IMR-90 (cell line): ENCODE data around the gene KRT74. TPM values are rescaled to one million over a fixed set of nuclear protein-coding genes. Genes with fewer than 3 reads are reported as not detected.

ENCODE experiments used
- ATAC-seq: fragments of 200-7000 bp; cut with Tn5 transposase; 2 replicates; pipeline ENCODE4 v1.9.1; 2020; ENCODE audit warnings: low read depth, mild to moderate bottlenecking, moderate library complexity
- BruUV-seq: library from RNA; stranded (reverse); fragments of 400-500 nt; replicated peaks from 2 replicates; lab custom pipeline; 2021; lab: Mats Ljungman, UMichigan
- CTCF ChIA-PET: fragments of 300-600 bp; formaldehyde crosslinking; extraction: SDS; loops from one replicate; lab custom pipeline; 2021; ENCODE audit warnings: antibody characterized with exemption; lab: Yijun Ruan, JAX
- POLR2A ChIA-PET: fragments of 300-600 bp; sonication (Branson Sonifier 250); formaldehyde crosslinking; loops from one replicate; lab custom pipeline; 2022; ENCODE audit warnings: antibody characterized with exemption; ENCODE audit not compliant: unreplicated experiment; lab: Charles Lee
- DNase-seq: peaks from one replicate; pipeline ENCODE4 v3.0.0; 2013
- H2AFZ ChIP-seq: replicated peaks from 2 replicates; pipeline ENCODE3; 2013; ENCODE audit warnings: low read length, mild to moderate bottlenecking; ENCODE audit not compliant: poor library complexity
- H2AK5ac ChIP-seq: 2 replicates; pipeline ENCODE4 v1.6.1; 2013; ENCODE audit warnings: low read depth, low read length, inconsistent platforms
- H2AK9ac ChIP-seq: replicated peaks from 2 replicates; pipeline ENCODE3; 2013; ENCODE audit warnings: mild to moderate bottlenecking, low read depth, low read length, moderate library complexity; ENCODE audit not compliant: poor library complexity
- H2BK120ac ChIP-seq: 2 replicates; pipeline ENCODE4 v1.6.1; 2013; ENCODE audit warnings: low read depth, low read length, inconsistent platforms
- H2BK15ac ChIP-seq: 3 replicates; pipeline ENCODE4 v1.6.1; 2013; ENCODE audit warnings: low read depth, low read length, inconsistent platforms
- H2BK20ac ChIP-seq: 2 replicates; pipeline ENCODE4 v1.6.1; 2013; ENCODE audit warnings: low read depth, mild to moderate bottlenecking, inconsistent platforms, low read length, moderate library complexity
- H2BK5ac ChIP-seq: 2 replicates; pipeline ENCODE4 v1.6.1; 2013; ENCODE audit warnings: mild to moderate bottlenecking, low read depth, low read length, inconsistent platforms; ENCODE audit not compliant: poor library complexity, severe bottlenecking
- H3K14ac ChIP-seq: replicated peaks from 2 replicates; pipeline ENCODE4 v1.6.1; 2013; ENCODE audit warnings: low read depth, low read length, inconsistent platforms
- H3K18ac ChIP-seq: 2 replicates; pipeline ENCODE4 v1.6.1; 2013; ENCODE audit warnings: low read depth, low read length, control low read depth
- H3K23ac ChIP-seq: 2 replicates; pipeline ENCODE4 v1.6.1; 2013; ENCODE audit warnings: low read depth, low read length, inconsistent platforms
- H3K27ac ChIP-seq: 2 replicates; pipeline ENCODE4 v1.5.1; 2013; ENCODE audit warnings: mild to moderate bottlenecking, control low read depth, low read length; ENCODE audit not compliant: insufficient read depth
- H3K27me3 ChIP-seq: 2 replicates; pipeline ENCODE4 v1.6.1; 2013; ENCODE audit warnings: low read length; ENCODE audit not compliant: control insufficient read depth, insufficient read depth
- H3K36me3 ChIP-seq: 2 replicates; pipeline ENCODE4 v1.6.1; 2013; ENCODE audit warnings: low read length, mixed read lengths; ENCODE audit not compliant: control insufficient read depth, insufficient read depth
- H3K4ac ChIP-seq: 2 replicates; pipeline ENCODE4 v1.6.1; 2013; ENCODE audit warnings: low read depth, low read length, inconsistent platforms
- H3K4me1 ChIP-seq: 2 replicates; pipeline ENCODE4 v1.6.1; 2013; ENCODE audit warnings: low read length, mixed read lengths; ENCODE audit not compliant: control insufficient read depth, insufficient read depth
- H3K4me2 ChIP-seq: 2 replicates; pipeline ENCODE4 v1.6.1; 2013; ENCODE audit warnings: low read depth, mild to moderate bottlenecking, control low read depth, low read length, moderate library complexity
- H3K4me3 ChIP-seq: 2 replicates; pipeline ENCODE4 v1.5.1; 2013; ENCODE audit warnings: low read depth, mild to moderate bottlenecking, control low read depth, low read length, moderate library complexity; ENCODE audit not compliant: insufficient read depth
- H3K56ac ChIP-seq: 2 replicates; pipeline ENCODE4 v1.6.1; 2013; ENCODE audit warnings: low read length, inconsistent platforms; ENCODE audit not compliant: insufficient read depth; ENCODE audit errors: extremely low read depth
- H3K79me1 ChIP-seq, 2 experiments: 2 replicates each; pipeline ENCODE4 v1.6.1; 2013; ENCODE audit warnings: low read length in 2 of 2, inconsistent platforms in 1 of 2, low read depth in 1 of 2
- H3K9ac ChIP-seq: 2 replicates; pipeline ENCODE4 v1.6.1; 2013; ENCODE audit warnings: low read depth, low read length, control low read depth
- H3K9me1 ChIP-seq: 2 replicates; pipeline ENCODE4 v1.6.1; 2013; ENCODE audit warnings: low read length, inconsistent platforms; ENCODE audit not compliant: insufficient read depth
- H3K9me3 ChIP-seq: 2 replicates; pipeline ENCODE4 v1.6.1; 2013; ENCODE audit warnings: low read length; ENCODE audit not compliant: control insufficient read depth, insufficient read depth
- H4K20me1 ChIP-seq: 2 replicates; pipeline ENCODE4 v1.6.1; 2013; ENCODE audit warnings: low read length, inconsistent platforms; ENCODE audit not compliant: insufficient read depth
- H4K5ac ChIP-seq: 2 replicates; pipeline ENCODE4 v1.6.1; 2013; ENCODE audit warnings: mild to moderate bottlenecking, low read depth, low read length, control low read depth
- H4K8ac ChIP-seq, 2 experiments: 2 replicates each; pipeline ENCODE4 v1.6.1; 2013; ENCODE audit warnings: low read depth in 2 of 2, low read length in 2 of 2, control low read depth in 1 of 2, inconsistent platforms in 1 of 2
- H4K91ac ChIP-seq: 2 replicates; pipeline ENCODE4 v1.6.1; 2013; ENCODE audit warnings: low read depth, low read length, inconsistent platforms; ENCODE audit not compliant: insufficient read depth
- BHLHE40 ChIP-seq: fragments of 150-350 bp; IDR thresholded peaks from 2 replicates; pipeline ENCODE4 v1.6.1; 2016; ENCODE audit warnings: mild to moderate bottlenecking, low read depth, low read length
- CEBPB ChIP-seq: IDR thresholded peaks from 2 replicates; pipeline ENCODE4 v1.6.1; 2012; ENCODE audit warnings: low read depth, low read length, improper control_type of control experiment
- CHD1 ChIP-seq: IDR thresholded peaks from 2 replicates; pipeline ENCODE4 v1.6.1; 2012; ENCODE audit warnings: low read depth, low read length, improper control_type of control experiment
- CTCF ChIP-seq: conservative IDR thresholded peaks from 2 replicates; pipeline ENCODE4 v1.5.1; 2012; ENCODE audit warnings: mild to moderate bottlenecking, low read depth, low read length, improper control_type of control experiment
- ELK1 ChIP-seq: fragments of 150-350 bp; IDR thresholded peaks from 2 replicates; pipeline ENCODE4 v1.6.1; 2016; ENCODE audit warnings: low read depth, mild to moderate bottlenecking, low read length, moderate library complexity, borderline replicate concordance
- FOS ChIP-seq: fragments of 150-350 bp; IDR thresholded peaks from 2 replicates; pipeline ENCODE4 v1.6.1; 2016; ENCODE audit warnings: low read depth, low read length
- MAFK ChIP-seq: IDR thresholded peaks from 2 replicates; pipeline ENCODE4 v1.6.1; 2012; ENCODE audit warnings: low read depth, low read length, improper control_type of control experiment
- MAZ ChIP-seq: IDR thresholded peaks from 2 replicates; pipeline ENCODE4 v1.6.1; 2012; ENCODE audit warnings: low read depth, mild to moderate bottlenecking, low read length, improper control_type of control experiment, moderate library complexity, borderline replicate concordance
- MXI1 ChIP-seq: IDR thresholded peaks from 2 replicates; pipeline ENCODE4 v1.6.1; 2012; ENCODE audit warnings: low read depth, mild to moderate bottlenecking, low read length, moderate library complexity, borderline replicate concordance
- NFE2L2 ChIP-seq: fragments of 150-350 bp; IDR thresholded peaks from 2 replicates; pipeline ENCODE4 v1.6.1; 2016; ENCODE audit warnings: low read depth, mild to moderate bottlenecking, low read length
- POLR2A ChIP-seq: IDR thresholded peaks from 2 replicates; pipeline ENCODE4 v1.6.1; 2012; ENCODE audit warnings: mild to moderate bottlenecking, low read depth, low read length
- RAD21 ChIP-seq: IDR thresholded peaks from 2 replicates; pipeline ENCODE4 v1.6.1; 2012; ENCODE audit warnings: low read length, improper control_type of control experiment
- RCOR1 ChIP-seq: IDR thresholded peaks from 2 replicates; pipeline ENCODE4 v1.6.1; 2012; ENCODE audit warnings: mild to moderate bottlenecking, low read length, improper control_type of control experiment; ENCODE audit not compliant: insufficient replicate concordance
- RFX5 ChIP-seq: IDR thresholded peaks from 2 replicates; pipeline ENCODE4 v1.8.0; 2012; ENCODE audit warnings: low read depth, mild to moderate bottlenecking, low read length, moderate library complexity
- SMC3 ChIP-seq: fragments of 150-350 bp; IDR thresholded peaks from 2 replicates; pipeline ENCODE4 v1.6.1; 2016; ENCODE audit warnings: low read depth, mild to moderate bottlenecking, antibody characterized with exemption, low read length, moderate library complexity
- USF2 ChIP-seq: fragments of 150-350 bp; IDR thresholded peaks from 2 replicates; pipeline ENCODE4 v1.6.1; 2017; ENCODE audit warnings: mild to moderate bottlenecking, antibody characterized with exemption, low read length, low read depth
- WGBS, 2 experiments: methylation state at CpG; one replicate each; pipeline versions ENCODE4 v1.1.5 to v1.1.7; 2013; ENCODE audit warnings: missing lambda C conversion rate in 2 of 2; ENCODE audit not compliant: insufficient read length in 1 of 2; ENCODE audit errors: extremely low coverage in 2 of 2; 5-methylcytosine and 5-hydroxymethylcytosine counted together
- dilution Hi-C: fragments of 300-500 bp; cut with HindIII; formaldehyde crosslinking; loops from one replicate; pipeline ENCODE4 v1.14.3; 2018; ENCODE audit warnings: low sequenced_read_pairs; ENCODE audit not compliant: unreplicated experiment
- in situ Hi-C: fragments of 300-500 bp; cut with MboI; formaldehyde crosslinking; loops from 3 replicates; pipeline ENCODE4 v1.14.3; 2019; ENCODE audit warnings: low sequenced_read_pairs, inconsistent platforms, mixed read lengths
- intact Hi-C: fragments of 100-400 bp; cut with micrococcal nuclease; formaldehyde crosslinking; loops from 2 replicates; pipeline ENCODE4 v1.10.0; 2022
- polyA plus RNA-seq, 3 experiments: library from polyadenylated mRNA; depleted of rRNA; stranded (reverse); fragments of >200 nt; gene quantifications; 2 replicates each; pipeline ENCODE4 v1.2.3, GENCODE V29; 2012; ENCODE audit warnings: low replicate concordance in 1 of 3
- total RNA-seq: library from RNA; depleted of rRNA; stranded (reverse); fragments of >200 nt; gene quantifications from 2 replicates; pipeline ENCODE4 v1.2.3, GENCODE V29; 2012

Gene KRT74
- total and polyA plus RNA-seq, 2 of the 4 experiments (the other 2 are of a cell fraction): not detected

GRCh38 chr12:52535574-52535973 lies 38.1 kb downstream of the KRT74 start:
- DNase-seq (no peak), ATAC-seq (no peak)
- Histone ChIP-seq H2AK9ac (no peak overlapping the region), H3K4me3 (no peak overlapping the region), H2BK120ac (no peak overlapping the region), H3K27me3 (peaks cover 6% of the 10 kb centered on the region), H4K8ac (no peak overlapping the region), H3K56ac (no peak overlapping the region), H3K4ac (no peak overlapping the region), H3K27ac (no peak overlapping the region), H2BK20ac (no peak overlapping the region), H4K20me1 (no peaks in the 10 kb centered on the region), H2BK5ac (no peak overlapping the region), H3K4me2 (no peak overlapping the region), H3K9ac (no peak overlapping the region), H3K14ac (no peak overlapping the region), H2AK5ac (no peak overlapping the region), H2AFZ (no peak overlapping the region), H3K18ac (no peak overlapping the region), H3K79me1 (no peaks in the 10 kb centered on the region), H4K5ac (no peak overlapping the region), H2BK15ac (no peak overlapping the region), H3K4me1 (no peaks in the 10 kb centered on the region), H3K36me3 (no peaks in the 10 kb centered on the region), H3K23ac (no peak overlapping the region), H3K9me3 (no peaks in the 10 kb centered on the region), H4K91ac (no peak overlapping the region), H3K9me1 (no peaks in the 10 kb centered on the region)
- no peak for TF ChIP-seq MXI1
- no peak for TF ChIP-seq RAD21
- no peak for TF ChIP-seq MAZ
- no peak for TF ChIP-seq NFE2L2
- TF ChIP-seq ELK1: no peak
- TF ChIP-seq CHD1: no peak
- TF ChIP-seq RFX5: no peak
- TF ChIP-seq CEBPB: no peak
- no peak for TF ChIP-seq CTCF
- no peak for TF ChIP-seq POLR2A
- no peak for TF ChIP-seq MAFK
- TF ChIP-seq USF2: no peak
- no peak for TF ChIP-seq SMC3
- TF ChIP-seq BHLHE40: no peak
- no peak for TF ChIP-seq FOS
- no peak for TF ChIP-seq RCOR1
- in situ Hi-C loops: no loop called here
- ChIA-PET CTCF (no interaction called here), POLR2A (no interaction called here)
- BruUV-seq: no TSS peak
- no CpG with 5 or more reads among the region's 1 CpG for WGBS, 2 experiments
- dilution Hi-C loops: no loop called here
- intact Hi-C loops: no loop called here
